HG03060 (cell line): ENCODE results near the gene PRAC1.

Source experiments
- ATAC-seq: cut with Tn5 transposase; IDR thresholded peaks from one replicate; pipeline ENCODE4 v1.9.1; 2021; ENCODE audit warnings: low read depth, moderate number of reproducible peaks; ENCODE audit not compliant: unreplicated experiment

The PRAC1 gene

GRCh38 chr17:48722201-48722907 lies at the start of gene PRAC1:
PRAC1 (minus strand) TSS chr17:48722518; CDS start chr17:48722392, 126 bp downstream.
- no peak for ATAC-seq

DNA sequence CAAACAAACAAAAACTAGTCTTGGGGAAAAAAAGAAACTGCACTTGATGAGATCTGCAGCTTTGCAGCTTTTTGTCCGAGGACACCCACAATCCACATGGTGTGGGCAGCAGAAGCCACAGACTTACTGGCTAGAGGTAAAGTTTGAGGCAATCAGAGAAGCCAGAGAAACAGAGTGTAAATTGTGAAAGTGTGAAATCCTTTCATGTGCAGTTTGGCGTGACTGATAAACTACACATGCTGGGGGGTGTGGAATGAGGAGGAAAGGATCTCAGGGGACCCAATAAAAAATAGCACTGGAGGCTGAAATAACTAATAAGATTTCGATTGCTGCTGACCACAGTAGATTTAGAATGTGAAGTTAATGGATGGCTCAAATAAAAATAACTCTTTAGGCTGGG lies 48.6 kb upstream of the PRAC1 start:
- ATAC-seq, result no peak

GRCh38 chr17:48769009-48769675 lies 46.8 kb upstream of the PRAC1 start:
- no peak for ATAC-seq

DNA sequence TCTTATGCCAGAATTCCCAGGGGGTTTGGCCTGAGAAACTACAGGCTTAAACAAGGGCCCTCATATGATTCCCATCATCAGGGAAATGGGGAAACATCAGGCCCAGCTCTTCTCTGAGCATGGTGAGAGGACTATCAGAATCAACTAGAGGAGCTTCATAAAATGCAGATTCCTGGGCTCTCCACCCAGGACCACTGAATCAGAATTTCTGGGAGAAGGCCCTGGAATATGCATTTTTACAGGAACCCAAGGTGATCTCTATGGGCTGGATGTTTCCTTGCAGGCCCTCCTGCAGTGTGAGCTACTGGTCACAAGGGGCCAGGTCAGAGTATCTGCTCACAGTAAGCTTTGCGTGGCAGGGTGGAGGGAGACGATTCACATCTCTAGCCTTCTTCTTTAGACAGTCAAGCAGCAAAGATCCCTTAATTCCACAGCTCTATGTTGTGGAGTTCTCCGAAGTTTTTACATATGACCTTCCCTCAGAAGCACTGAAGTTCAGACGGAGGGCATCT lies 45.0 kb upstream of the PRAC1 start:
- ATAC-seq, result no peak

- ATAC-seq, result no peak
Measured at GRCh38 chr17:48761114-48761513, 38.8 kb upstream of the PRAC1 start.

- no peak for ATAC-seq
Measured at GRCh38 chr17:48760411-48760810, 38.1 kb upstream of the PRAC1 start.

DNA sequence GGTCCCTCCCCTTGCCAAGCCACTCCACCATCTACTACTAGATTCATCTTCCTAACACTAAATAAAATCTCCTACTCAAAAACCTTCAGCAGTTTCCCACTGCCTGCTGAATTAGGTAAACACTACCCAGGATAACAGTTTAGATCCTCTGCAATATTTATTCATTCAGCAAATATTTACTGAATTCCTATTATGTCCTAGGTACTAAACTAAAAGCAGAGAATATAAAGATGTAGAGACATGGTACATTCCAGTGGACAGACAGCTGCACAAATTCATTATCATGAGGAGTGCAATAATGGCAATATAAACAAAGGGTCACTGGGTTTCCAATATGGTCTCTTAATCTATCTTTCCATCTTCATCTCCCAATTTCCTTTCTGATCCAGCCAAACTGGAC lies 37.0 kb upstream of the PRAC1 start:
- no peak for ATAC-seq

DNA sequence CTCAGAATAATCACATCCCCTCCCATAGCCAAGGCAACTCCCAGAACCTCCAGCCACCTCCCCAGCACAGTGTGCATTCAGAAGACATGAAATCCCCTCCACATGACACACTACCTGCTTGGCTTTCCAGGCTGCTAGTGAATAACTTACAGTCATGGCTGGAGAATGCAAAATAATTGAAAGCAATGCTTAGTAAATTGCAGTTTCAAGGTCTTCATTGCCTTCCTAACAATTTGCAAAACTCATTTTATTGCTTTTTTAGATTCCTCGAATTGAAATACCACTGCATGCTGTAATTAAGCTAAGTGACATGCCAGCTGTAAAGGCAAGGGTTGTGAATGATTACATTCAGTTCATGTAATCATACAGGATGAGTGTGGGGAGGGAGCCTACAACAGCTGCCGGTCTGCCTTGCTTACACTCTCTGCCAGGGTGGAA lies 35.2 kb upstream of the PRAC1 start:
- ATAC-seq, result no peak

GRCh38 chr17:48756830-48757251 lies 34.5 kb upstream of the PRAC1 start:
- no peak for ATAC-seq

DNA sequence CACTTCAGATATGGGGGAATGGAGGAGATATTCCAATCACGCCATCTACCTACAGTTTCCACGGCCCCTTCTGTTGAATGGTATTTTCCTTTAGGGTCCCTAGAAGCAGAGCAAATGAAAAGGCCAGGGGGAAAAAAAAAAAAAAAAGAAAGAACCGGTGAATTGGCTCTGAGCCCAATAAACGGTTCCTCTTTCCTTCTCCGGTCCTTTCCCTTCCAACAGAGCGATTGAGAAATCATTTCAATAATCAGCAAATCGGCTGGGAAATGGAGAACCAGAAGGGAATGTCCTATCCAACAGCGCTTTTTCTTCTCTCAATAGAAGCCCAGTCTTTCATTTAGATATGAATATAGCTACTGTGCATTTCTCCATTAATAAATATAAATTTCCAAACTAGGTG lies 33.0 kb upstream of the PRAC1 start:
- ATAC-seq, result no peak

GRCh38 chr17:48754500-48755261 lies 32.4 kb upstream of the PRAC1 start:
- ATAC-seq, result no peak

GRCh38 chr17:48753794-48754499 lies 31.6 kb upstream of the PRAC1 start:
- no peak for ATAC-seq

DNA sequence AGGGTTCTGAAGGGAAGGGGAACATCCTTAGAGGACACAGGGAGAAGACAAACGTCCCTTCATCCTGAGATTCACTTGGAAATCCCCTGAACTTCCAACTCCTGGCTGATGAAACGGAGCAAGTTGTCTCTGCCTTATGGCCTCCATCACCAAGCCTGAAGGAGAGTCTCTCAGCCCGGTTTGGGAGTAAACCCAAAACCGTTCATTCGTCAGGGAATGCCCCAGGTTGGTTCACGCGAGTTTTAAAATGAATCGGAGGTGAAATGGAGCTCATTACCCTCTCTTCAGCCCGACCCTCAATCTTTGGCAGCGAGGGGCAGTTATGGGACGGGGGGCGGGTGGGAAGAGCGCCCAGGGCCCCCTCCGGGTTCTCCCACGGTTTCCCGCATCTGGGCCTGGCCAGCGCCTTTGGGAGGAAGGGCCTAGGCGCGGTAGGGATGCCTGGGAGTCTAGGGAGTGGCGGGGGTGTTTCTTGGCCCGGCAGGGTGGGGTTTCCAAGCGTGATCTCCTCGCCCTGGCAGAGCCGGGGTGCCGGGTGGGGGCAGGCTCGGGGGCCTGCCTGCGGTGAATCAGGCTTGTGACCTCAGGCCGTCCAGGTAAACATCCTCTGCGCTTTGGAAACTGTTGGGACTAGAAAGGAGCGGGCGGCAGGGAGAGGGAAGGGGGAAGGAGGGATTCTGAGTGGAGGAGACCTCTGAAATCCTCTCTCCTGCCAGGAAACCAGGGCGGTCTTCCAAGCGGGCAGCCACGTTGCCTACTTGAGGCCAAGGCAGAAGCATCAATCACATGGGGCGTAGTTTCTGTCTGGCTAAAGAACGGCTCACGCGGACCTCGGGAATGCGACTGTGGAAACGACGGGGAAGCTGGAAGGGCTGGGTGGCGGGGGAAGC lies 30.3 kb upstream of the PRAC1 start:
- no peak for ATAC-seq

DNA sequence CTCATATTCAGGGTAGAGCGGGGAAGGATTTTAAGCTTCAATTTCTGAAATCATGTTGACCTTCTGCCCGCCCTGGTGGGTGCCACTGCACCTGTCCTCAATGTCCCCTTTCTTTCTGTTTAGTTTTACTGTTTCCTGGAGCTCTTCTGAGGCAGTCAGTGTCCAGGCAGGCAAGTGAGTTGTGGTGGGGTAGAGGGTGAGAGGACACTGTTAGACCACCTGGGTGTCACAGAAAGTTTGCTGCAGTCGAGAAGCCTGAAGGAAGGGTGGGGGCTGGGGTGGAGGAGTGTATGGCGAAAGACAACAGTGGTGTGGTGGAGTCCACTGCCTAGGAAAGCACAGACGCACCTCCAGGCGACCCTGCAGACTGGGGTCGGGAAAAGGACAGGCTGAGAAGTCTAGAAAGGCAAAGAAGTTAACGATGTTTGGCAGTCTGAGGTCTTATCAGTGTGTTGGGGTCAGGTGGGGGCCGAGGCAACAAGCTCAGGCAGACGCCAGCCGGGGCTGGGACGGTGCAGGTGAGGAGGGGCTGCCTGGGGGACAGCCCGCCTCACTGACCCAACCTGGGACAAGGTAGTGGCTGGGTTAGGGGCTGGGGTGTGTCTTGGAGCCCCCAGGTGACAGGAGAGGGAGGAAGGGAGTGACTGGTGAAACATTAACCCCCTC lies 29.5 kb upstream of the PRAC1 start:
- no peak for ATAC-seq

GRCh38 chr17:48751172-48751571 lies 28.9 kb upstream of the PRAC1 start:
- no peak for ATAC-seq

DNA sequence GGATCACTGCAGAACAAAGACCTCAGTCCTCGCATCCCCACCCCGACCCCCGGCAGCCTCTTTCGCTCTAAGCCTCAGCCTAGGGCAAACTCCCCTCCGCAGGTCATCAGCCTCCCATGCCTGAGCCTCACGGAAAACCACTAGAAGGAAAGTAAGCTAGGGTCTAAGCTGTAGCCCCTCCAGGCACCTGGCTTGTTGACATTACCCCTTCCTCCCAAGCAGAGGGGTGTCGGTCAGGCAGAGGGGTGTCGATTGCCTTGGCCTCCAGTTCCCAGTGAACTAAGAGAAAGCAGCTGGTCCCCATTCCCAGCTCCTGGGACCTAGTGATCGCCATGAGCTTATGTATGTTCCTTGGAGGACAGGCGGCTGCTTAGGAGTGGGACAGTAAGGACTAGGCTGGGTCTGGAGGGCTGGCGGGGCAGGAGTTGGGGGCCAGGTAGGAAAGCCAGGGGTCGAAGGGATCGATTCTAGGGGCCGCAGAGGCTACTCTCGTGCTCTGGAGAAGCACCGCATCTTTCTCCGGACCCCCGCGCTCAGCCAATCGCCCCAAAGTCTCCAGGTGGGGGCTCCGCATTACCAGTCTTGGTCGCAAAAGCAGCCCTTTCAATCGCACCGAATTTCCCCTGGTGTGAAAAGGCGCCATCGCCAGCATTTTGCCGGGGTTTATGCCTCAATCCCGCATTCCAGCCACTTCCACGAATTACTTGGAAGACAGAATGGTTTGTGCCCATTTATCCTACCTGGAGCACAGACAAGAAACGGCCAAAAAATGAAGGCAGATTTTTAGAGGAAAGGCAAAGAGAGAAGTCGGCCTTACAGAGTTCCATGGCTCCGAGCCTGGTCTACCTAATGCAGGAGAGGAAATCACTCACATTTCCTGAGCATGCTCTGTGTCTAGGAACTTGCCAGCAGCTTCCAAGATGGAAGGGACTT lies 27.6 kb upstream of the PRAC1 start:
- no peak for ATAC-seq

DNA sequence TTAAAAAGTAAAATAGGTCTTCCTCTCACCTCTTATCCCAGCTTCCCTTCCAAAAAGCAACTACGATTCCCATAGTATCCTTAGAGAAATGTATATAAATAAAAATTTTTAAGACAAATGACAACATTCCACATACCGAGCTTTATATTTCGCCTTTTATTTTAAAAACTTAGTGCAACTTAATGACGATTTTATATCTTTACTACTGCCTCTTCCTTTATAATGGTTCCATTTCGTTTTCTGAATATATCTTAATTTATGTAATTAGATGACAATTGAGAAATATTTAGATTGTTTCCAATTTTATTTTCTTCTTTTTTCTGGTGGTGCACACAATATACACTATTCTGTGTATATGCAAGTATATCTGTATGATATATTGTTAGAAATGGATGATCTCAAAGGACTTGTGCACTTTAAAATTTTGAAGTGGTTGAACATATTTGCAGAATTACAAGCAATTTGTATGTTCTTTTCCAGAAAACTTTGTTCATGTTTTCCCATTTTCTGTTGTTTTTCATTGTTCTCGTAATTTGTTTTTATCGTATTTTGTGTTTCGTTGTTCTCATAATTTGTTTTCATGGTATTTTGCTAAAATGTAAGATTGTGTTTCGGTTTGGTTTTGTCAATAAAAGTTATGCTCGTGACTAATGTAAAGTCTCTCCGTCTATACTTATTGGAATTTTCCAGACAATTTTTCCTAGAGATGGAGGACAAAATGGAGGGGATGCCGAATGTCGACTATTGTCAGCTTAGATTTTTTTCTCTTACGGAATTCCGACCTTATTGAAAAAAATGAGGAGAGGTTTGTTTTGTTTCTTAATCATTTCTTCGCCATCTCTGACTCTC lies 26.6 kb upstream of the PRAC1 start:
- ATAC-seq, result no peak
